ENCODE data around the gene MX1.

Gene MX1, protein sequence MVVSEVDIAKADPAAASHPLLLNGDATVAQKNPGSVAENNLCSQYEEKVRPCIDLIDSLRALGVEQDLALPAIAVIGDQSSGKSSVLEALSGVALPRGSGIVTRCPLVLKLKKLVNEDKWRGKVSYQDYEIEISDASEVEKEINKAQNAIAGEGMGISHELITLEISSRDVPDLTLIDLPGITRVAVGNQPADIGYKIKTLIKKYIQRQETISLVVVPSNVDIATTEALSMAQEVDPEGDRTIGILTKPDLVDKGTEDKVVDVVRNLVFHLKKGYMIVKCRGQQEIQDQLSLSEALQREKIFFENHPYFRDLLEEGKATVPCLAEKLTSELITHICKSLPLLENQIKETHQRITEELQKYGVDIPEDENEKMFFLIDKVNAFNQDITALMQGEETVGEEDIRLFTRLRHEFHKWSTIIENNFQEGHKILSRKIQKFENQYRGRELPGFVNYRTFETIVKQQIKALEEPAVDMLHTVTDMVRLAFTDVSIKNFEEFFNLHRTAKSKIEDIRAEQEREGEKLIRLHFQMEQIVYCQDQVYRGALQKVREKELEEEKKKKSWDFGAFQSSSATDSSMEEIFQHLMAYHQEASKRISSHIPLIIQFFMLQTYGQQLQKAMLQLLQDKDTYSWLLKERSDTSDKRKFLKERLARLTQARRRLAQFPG

DNA sequence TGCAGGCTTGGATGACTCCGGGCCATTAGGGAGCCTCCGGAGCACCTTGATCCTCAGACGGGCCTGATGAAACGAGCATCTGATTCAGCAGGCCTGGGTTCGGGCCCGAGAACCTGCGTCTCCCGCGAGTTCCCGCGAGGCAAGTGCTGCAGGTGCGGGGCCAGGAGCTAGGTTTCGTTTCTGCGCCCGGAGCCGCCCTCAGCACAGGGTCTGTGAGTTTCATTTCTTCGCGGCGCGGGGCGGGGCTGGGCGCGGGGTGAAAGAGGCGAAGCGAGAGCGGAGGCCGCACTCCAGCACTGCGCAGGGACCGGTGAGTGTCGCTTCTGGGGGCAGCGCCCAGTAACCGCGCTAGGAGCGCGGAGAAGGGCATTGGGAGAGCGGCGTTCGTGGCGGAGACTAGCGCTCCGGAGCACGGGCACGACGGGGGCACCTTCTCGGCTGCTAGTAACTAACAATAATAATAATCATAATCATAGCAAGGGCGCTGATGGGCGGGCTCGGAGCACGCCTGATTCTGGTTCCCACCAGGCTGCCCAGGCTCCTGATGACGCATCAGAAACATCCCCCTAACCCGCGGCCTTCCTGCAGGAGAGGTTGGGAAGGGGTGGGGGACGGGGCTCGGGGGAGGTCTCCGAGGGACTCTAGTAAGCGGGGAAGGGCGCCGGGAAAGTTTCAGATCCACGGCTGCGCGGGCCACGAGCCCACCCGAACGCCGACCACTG, at the start of gene MX1:
Gene MX1, plus strand, starts transcription at position 286 of the 722 bp plus-strand sequence. CDS start 5,832 bp downstream, outside the sequence.
- H3K4me3 ChIP-seq (ENCODE audit: low read depth, low read length): peak within 1 kb of the TSS; percentile 59
- DNase-seq (ENCODE audit: low read depth): no peak

DNA sequence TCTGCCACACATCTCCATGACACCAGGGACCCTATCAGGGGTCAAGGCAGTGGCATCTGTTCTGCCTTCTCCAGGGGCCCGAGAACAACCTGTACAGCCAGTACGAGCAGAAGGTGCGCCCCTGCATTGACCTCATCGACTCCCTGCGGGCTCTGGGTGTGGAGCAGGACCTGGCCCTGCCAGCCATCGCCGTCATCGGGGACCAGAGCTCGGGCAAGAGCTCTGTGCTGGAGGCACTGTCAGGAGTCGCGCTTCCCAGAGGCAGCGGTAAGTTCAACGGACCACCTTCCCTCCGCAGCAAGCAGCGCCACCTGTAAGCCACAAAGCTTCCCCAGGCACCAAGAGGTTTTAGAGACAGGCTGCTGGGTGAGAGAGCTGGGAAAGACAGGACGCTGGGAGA, 48.3 kb upstream of the MX1 start:
- DNase-seq (ENCODE audit: low read depth): no peak
- H3K4me3 ChIP-seq (ENCODE audit: low read depth, low read length): no peak overlapping the region

DNA sequence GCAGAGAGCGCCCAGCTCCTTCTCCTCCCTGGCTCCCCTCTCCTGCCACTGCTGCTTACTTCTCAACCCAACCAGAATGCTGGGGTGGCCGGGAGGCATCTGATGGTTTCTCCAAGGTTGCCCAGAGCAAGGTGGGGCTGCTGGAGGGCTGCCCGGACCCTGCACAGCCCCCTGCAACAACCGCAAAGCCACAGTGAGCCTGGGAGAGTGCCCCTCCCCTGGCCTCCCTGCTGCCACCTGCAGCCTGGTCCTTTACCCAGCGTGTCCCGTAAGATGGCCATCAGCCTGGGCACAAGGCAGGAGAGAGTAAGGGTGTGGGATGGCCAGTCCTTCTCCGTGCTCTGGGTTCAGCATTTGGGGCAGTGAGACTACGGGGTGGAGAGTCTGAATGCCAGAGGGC, 47.2 kb upstream of the MX1 start:
- H3K4me3 ChIP-seq (ENCODE audit: low read depth, low read length): no peak overlapping the region
- no peak for DNase-seq (ENCODE audit: low read depth)

DNA sequence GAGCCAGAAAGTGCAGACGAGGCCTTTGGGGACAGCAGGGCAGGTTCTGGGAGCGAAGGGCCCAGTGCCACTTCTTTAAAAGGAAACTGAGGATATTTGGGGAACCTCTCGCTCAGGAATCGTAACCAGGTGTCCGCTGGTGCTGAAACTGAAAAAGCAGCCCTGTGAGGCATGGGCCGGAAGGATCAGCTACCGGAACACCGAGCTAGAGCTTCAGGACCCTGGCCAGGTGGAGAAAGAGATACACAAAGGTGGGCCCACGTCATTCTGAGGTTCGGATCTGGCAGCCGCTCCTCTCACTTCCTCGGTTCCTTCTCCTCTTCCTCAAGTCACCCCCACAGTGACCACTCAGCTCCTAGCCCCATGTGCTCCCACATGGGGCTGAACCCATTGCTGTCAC, 46.1 kb upstream of the MX1 start:
- no peak for DNase-seq (ENCODE audit: low read depth)
- no peak overlapping the region for H3K4me3 ChIP-seq (ENCODE audit: low read depth, low read length)

DNA sequence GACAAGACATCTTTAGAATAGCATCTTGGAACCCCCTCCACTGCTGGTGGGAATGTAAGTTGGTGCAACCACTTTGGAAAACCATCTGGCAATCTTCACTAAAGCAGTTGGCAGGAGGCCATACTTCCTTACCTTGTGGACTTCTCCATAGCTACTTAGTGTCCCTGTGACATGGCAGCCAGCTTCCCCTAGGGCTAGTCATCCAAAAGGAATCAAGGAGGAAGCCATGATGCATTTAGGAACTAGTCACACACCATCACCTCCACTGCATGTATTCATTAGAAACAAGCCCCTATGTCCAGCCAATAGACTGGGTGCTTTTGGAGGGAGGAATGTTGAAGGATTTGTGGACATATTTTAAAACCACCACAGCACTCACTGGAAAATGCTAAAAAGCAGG, 44.3 kb upstream of the MX1 start:
- no peak for DNase-seq (ENCODE audit: low read depth)
- H3K4me3 ChIP-seq (ENCODE audit: low read depth, low read length): no peak overlapping the region

DNA sequence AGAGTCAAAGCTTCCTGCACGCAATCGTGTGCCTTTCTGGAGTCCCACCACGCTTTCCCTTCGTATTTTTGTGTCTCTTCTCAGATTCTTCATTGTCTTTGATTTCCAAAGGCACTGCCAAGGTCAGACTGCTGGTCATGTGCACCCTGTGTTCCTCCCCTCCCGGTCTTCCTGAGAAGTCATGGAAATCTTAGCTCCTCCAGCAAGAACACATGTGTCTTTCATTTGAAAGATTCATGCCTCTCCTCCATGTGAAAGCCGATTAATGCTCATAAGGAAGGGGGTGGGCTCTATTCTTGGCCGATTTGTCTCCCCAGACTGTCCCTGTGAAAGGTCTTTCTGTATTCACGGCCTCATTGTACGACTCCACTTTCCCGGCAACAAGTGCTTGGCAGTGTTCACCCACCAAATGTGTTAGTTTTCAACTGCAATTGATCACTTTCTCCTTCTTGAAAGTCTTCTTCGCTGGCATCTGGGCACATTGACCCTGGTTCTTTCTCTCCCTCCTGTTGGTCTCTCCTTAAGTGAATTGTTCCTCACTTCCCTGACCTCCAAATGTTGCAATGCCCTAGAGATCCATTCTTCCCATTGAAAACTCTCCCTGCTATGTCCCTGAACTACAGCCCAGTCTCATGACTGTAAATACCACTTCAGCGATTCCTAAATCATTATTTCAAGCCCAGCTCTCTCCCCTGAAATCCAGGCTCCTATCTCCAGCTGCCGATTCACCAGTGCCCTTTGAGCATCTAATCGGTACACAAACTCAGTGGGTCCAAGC, 38.8 kb upstream of the MX1 start:
- no peak overlapping the region for H3K4me3 ChIP-seq (ENCODE audit: low read depth, low read length)
- no peak for DNase-seq (ENCODE audit: low read depth)

DNA sequence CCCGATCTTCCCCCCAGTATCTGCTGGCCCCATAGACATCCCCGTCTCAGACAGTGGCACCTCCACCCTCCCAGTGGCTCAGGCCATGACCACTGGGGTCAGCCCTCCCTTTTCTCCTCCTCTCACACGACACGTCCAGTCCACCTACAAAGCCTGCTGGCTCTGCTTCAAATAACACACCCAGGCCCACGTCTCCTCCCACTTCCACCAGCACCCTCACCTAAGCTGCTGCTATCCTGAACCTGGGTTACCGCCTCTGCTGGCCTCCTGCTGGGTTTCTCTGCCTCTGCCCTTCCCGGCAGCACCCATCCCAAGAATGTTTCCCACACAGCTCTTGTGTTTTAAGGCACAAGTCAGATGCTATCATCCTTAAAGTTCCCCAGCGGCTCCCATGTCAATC, 38.2 kb upstream of the MX1 start:
- DNase-seq (ENCODE audit: low read depth): no peak
- no peak overlapping the region for H3K4me3 ChIP-seq (ENCODE audit: low read depth, low read length)

DNA sequence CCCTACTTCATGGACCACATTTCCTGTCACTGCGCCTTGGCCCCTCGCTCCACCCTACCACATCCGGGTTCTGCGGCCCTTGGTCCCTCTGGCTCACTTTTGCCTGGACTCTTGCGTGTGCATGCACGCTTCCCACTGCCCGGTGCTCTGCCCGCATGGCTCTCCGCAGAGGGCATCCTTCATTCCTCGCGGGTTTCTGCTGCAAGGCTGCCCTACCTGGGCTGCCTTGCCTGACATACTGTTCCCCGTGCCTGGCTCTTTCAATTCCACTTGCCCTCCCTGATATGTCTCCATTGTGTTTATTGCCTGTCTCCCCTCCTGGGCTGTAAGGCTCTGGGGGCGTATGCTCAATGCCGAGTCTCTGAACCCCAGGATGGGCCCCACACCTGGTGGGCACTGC, 37.8 kb upstream of the MX1 start:
- no peak for DNase-seq (ENCODE audit: low read depth)
- no peak overlapping the region for H3K4me3 ChIP-seq (ENCODE audit: low read depth, low read length)

DNA sequence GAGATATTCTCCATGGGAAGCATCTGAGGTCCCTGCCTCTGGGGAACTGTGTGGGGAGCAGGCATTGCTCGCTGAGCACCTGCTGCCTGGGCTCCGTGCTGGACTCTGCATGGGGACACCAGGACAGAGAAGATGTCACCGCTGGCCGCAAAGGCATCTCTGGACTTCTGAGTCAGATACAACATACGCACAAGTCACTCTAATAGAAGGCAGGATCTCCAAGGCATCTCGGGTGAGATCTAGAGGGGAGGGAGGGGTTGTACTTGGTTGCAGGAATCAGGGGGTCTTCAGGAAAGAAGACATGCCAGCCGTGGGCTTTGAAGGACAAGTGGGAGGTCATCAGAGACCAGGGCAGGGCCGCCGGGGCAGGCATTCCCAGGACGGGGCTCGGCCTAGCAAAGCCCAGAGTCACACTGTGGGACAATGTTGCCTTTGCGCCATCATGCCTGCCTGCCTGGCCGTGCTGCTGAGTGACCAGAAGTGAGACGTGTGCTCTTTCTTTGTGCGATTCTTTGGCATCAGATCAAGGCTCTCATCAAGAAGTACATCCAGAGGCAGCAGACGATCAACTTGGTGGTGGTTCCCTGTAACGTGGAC, 35.9 kb upstream of the MX1 start:
- no peak for DNase-seq (ENCODE audit: low read depth)
- no peak overlapping the region for H3K4me3 ChIP-seq (ENCODE audit: low read depth, low read length)

DNA sequence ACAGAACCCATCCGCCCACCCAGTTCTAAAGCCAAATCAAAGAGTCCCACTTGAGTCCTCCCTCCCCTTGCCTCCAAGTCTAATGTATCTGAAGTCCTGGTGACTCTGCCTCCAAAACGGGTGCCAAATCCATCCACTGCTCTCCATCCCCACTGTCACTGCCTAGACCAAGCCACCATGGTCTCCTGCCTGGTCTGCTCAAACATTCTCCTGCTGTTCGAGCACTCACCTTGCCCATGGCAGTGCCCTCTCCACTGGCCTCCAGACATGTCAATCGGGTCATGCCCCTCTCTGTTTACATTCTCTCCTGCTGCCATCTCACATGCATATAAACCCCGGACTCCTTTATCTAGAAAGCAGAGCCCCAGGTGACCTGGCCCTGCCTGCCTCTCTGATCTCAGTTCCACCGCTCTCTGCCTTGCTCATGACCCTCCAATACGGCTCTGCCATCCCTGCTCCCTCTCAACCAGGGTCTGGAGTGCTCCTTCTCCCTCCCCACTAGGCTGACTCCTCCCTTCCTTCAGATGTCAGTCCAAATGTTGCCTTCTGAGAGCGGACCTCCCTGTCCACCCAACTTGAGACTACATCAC, 32.1 kb upstream of the MX1 start:
- DNase-seq (ENCODE audit: low read depth): no peak

DNA sequence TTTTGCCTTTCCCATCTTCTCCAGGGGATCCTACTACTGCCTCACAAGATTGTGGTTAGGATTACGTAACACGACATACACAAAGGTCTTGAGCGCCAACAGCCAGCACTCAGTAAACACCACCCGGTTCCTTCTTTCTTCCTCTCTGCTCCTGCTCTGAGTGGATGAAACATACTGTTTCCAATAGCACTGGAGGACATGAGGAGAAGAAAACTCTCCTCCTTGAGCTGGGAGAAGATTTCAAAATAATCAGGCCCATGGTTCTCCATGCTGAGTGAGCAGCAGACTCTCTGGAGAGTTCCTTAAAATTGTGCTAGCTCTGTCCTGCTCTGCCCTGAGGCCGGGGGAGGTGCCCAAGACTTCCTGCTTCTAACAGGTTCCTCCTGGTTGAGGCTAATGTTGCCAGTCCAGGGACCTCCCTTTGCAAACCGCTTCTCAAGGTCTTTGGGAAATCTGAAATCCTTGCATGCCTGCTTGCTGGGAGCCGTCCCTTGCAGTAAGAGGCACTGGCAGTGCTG, 29.4 kb upstream of the MX1 start:
- H3K4me3 ChIP-seq (ENCODE audit: low read depth, low read length): no peak overlapping the region
- DNase-seq (ENCODE audit: low read depth): peak; percentile 4

More for the DNA sequence above, 32.1 kb upstream of the MX1 start:
- H3K4me3 ChIP-seq (ENCODE audit: low read depth, low read length): no peak overlapping the region

DNA sequence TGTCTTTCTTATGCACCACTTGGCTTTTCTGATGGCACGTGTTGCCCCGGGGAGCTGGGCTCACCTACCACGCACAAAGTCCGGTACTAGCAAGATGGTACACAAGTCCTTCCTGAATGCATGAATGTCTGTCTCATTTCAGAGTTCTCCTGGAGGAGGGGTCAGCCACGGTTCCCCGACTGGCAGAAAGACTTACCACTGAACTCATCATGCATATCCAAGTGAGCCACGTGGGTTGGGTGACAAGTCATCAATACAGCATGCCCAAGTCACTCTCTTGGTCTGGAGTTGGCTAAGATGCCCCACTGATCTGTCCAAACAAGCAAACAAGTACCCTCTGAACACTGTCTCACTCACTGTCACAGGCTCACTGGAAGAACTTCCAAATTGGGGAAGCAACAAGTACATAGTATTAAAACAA, 28.6 kb upstream of the MX1 start:
- H3K4me3 ChIP-seq (ENCODE audit: low read depth, low read length): no peak overlapping the region
- no peak for DNase-seq (ENCODE audit: low read depth)

DNA sequence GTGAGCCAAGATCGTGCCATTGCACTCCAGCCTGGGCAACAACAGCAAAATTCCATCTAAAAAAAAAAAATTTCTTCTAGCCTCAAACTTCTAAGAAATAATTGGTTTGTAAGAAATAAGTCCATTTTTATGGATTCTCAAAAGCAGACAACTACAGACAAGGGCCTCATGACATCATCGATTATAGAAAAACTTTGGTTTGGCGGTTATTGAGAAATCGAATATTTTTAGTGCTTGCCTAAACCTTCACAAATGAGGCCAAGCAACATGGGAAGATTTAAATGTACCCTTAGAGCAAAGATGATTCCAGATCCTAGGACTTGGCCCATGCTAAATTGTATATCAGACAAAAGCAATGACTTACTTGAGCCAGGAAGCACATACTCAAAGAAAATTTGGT, 27.8 kb upstream of the MX1 start:
- DNase-seq (ENCODE audit: low read depth): no peak
- H3K4me3 ChIP-seq (ENCODE audit: low read depth, low read length): no peak overlapping the region

DNA sequence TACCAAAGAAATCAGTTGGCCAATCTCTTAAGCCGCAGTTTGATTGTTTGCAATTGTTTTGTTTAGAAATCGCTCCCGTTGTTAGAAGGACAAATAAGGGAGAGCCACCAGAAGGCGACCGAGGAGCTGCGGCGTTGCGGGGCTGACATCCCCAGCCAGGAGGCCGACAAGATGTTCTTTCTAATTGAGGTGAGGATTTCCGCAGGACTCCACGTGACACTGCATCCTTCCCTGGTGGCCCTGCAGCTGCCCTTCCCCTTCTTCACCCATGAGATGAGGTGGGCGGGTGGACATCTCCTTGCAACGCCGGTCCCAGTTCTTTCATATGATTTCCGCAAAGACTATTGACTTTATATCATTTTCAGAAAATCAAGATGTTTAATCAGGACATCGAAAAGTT, 27.2 kb upstream of the MX1 start:
- no peak overlapping the region for H3K4me3 ChIP-seq (ENCODE audit: low read depth, low read length)
- no peak for DNase-seq (ENCODE audit: low read depth)

DNA sequence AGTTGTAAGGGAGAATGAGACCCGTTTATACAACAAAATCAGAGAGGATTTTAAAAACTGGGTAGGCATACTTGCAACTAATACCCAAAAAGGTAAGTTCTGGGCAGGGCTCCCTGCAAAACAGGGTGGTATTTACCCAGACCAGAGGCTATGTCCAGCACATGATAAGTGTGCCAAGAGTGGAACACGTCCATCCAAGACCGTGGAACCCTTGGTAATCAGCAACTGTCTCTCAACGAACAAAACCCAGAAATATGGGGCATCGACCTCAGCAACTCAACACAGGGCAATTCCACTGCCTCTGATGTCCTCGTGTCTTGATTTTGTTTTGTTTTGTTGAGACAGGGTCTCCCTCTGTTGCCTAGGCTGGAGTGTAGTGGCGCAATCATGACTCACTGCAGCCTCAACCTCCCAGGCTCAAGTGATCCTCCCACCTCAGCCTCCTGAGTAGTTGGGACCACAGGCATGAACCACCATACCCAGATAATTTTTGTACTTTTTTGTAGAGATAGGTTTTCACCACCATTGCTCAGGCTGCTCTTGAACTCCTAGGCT, 26.7 kb upstream of the MX1 start:
- DNase-seq (ENCODE audit: low read depth): no peak

DNA sequence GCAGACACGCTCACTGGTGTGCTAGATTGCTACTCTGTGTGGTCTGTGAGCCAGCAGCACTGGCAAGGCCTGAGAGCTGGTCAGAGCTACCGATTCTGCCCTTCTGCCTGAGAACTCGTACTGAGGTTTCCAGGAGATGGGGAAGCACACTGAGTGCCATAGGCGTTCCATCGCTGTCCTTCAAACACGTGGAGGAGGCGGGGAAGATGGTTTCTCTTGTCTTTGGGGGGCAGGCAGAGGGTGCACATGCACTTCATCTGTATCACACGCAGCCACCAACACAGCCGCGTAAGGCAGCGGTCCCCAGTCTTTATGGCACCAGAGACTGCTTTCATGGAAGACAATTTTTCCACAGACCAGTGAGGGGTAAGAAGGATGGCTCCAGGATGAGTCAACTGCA, 23.8 kb upstream of the MX1 start:
- no peak for DNase-seq (ENCODE audit: low read depth)
- no peak overlapping the region for H3K4me3 ChIP-seq (ENCODE audit: low read depth, low read length)

More for the DNA sequence above, 26.7 kb upstream of the MX1 start:
- H3K4me3 ChIP-seq (ENCODE audit: low read depth, low read length): no peak overlapping the region

DNA sequence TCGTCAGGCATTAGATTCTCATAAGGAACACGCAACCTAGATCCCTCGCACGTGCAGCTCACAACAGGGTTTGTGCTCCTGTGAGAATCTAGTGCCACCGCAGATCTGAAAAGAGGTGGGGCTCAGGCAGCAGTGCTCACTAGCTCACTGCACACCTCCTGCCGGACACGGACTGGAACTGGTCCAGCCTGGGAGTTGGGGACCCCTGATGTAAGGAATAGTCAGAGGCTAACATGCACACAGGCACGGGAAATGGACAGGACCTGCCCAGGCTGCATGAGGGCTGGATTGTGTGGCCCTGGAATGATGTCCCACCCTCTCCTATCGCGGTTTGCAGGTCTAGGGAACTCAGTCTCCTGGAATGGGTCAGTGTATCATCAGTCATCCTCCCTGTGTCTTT, 23.2 kb upstream of the MX1 start:
- no peak for DNase-seq (ENCODE audit: low read depth)
- H3K4me3 ChIP-seq (ENCODE audit: low read depth, low read length): no peak overlapping the region

DNA sequence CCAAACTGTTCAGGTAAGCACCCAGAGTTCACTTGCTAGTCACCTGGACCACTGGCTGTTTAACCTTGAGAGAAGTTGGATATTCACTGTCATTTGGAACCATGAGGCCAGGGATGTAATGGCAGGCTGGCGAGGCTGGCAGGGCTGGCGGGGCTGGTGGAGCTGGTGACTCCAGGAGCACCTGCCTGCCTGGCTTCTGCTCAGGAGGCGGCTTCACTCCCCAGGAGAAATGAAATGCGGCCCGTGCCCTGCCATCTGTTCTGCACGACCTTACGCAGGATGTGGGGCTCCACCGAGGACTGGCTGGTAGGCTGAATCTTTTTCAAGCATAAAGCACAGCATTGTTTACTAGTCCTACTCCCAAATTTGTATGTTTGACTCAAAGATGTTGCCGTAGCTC, 22.7 kb upstream of the MX1 start:
- no peak overlapping the region for H3K4me3 ChIP-seq (ENCODE audit: low read depth, low read length)
- DNase-seq (ENCODE audit: low read depth): no peak

DNA sequence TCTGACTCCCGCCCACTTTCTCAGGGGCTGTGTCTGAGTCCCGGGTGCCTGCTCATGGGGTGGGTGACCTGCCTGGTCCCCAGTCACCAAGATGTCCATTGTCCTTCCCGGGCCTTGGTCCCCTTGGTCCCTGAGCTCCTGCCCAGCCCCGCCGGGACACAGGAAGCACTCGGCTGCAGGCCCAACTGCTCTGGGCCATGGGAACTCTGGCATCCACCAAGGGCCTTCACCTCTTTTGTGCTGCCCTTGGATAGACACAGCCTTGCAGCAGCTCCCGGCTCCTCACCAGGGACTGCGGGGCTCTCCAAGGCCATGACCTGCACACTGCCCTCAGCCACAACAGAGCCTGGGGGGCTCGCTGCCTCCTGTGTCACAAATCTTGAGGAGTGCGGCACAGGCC, 22.1 kb upstream of the MX1 start:
- H3K4me3 ChIP-seq (ENCODE audit: low read depth, low read length): no peak overlapping the region
- DNase-seq (ENCODE audit: low read depth): no peak
